Mesendoderm (in vitro differentiated cells): ENCODE results near the gene GMDS.
"Not testable (repeated sequence)": the region's sequence is repeated elsewhere in the genome, so short reads cannot be mapped to it uniquely, and the experiment has no call there.

Experiments used
- DNase-seq: peaks from one replicate; pipeline ENCODE4 v3.0.0; 2013
- H2AK5ac ChIP-seq: 2 replicates; pipeline ENCODE4 v1.6.1; 2013; ENCODE audit warnings: low read length, inconsistent platforms
- H2BK120ac ChIP-seq: 2 replicates; pipeline ENCODE4 v1.6.1; 2013; ENCODE audit warnings: low read depth, mild to moderate bottlenecking, low read length, moderate library complexity, mixed read lengths
- H2BK15ac ChIP-seq: replicated peaks from 2 replicates; pipeline ENCODE4 v1.6.1; 2013; ENCODE audit warnings: low read depth, mild to moderate bottlenecking, moderate library complexity
- H2BK5ac ChIP-seq: 2 replicates; pipeline ENCODE4 v1.6.1; 2013; ENCODE audit warnings: low read length, inconsistent platforms
- H3K18ac ChIP-seq: 2 replicates; pipeline ENCODE4 v1.6.1; 2013; ENCODE audit warnings: mild to moderate bottlenecking, low read length, mixed read lengths
- H3K23ac ChIP-seq: one replicate; pipeline ENCODE4 v1.6.1; 2013; ENCODE audit warnings: low read length
- H3K27ac ChIP-seq: 2 replicates; pipeline ENCODE4 v1.5.1; 2013; ENCODE audit warnings: low read depth, mild to moderate bottlenecking, inconsistent platforms, low read length, moderate library complexity
- H3K27me3 ChIP-seq: 2 replicates; pipeline ENCODE4 v1.6.1; 2013; ENCODE audit warnings: low read length, control low read depth, mild to moderate bottlenecking, inconsistent platforms; ENCODE audit not compliant: insufficient read depth, poor library complexity
- H3K36me3 ChIP-seq: 2 replicates; pipeline ENCODE4 v1.6.1; 2013; ENCODE audit warnings: low read length, inconsistent platforms; ENCODE audit not compliant: control insufficient read depth, insufficient read depth
- H3K4ac ChIP-seq: one replicate; pipeline ENCODE4 v1.6.1; 2013; ENCODE audit warnings: low read depth, mild to moderate bottlenecking, low read length, moderate library complexity
- H3K4me1 ChIP-seq: 2 replicates; pipeline ENCODE4 v1.6.1; 2013; ENCODE audit warnings: low read depth, low read length, inconsistent platforms; ENCODE audit not compliant: control insufficient read depth
- H3K4me2 ChIP-seq: 2 replicates; pipeline ENCODE4 v1.6.1; 2013; ENCODE audit warnings: low read length
- H3K4me3 ChIP-seq: 2 replicates; pipeline ENCODE4 v1.5.1; 2013; ENCODE audit warnings: mild to moderate bottlenecking, low read length
- H3K56ac ChIP-seq: one replicate; pipeline ENCODE4 v1.6.1; 2013; ENCODE audit warnings: low read length
- H3K79me1 ChIP-seq: 2 replicates; pipeline ENCODE4 v1.6.1; 2013; ENCODE audit warnings: low read length, inconsistent platforms
- H3K79me2 ChIP-seq: 2 replicates; pipeline ENCODE4 v1.6.1; 2013; ENCODE audit warnings: mild to moderate bottlenecking, low read length; ENCODE audit not compliant: control insufficient read depth, insufficient read depth
- H3K9ac ChIP-seq: 2 replicates; pipeline ENCODE4 v1.6.1; 2013; ENCODE audit warnings: low read length, inconsistent platforms
- H4K5ac ChIP-seq: one replicate; pipeline ENCODE4 v1.6.1; 2013; ENCODE audit warnings: low read length
- H4K8ac ChIP-seq: one replicate; pipeline ENCODE4 v1.6.1; 2013; ENCODE audit warnings: low read depth, mild to moderate bottlenecking, control low read depth, low read length, moderate library complexity
- WGBS: extraction: QIAGEN DNeasy Blood & Tissue Kit; methylation state at CpG from one replicate; pipeline ENCODE4 v1.1.7; 2013; ENCODE audit warnings: low lambda C conversion rate, missing lambda C conversion rate; ENCODE audit not compliant: insufficient coverage; ENCODE audit errors: extremely low coverage; 5-methylcytosine and 5-hydroxymethylcytosine counted together

Gene GMDS

DNA sequence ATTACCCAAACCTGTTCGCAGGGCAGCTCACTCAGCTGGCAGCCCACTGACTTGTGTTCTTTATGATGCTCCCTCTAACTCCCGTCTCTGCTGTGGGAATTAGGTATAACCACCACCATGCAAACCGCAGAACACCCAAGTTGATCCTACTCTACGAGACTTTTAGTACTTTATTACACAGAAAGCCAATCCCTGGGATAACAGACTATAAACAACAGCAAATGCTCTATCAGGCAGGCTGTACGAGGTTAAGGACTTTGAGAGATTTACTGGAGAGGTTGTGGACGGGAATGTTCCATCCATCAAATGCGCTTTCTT lies 394.6 kb downstream of the GMDS start:
- Histone ChIP-seq H4K8ac (no peak overlapping the region), H3K27ac (no peak overlapping the region)
- no CpG with 5 or more reads among the region's 7 CpGs for WGBS

DNA sequence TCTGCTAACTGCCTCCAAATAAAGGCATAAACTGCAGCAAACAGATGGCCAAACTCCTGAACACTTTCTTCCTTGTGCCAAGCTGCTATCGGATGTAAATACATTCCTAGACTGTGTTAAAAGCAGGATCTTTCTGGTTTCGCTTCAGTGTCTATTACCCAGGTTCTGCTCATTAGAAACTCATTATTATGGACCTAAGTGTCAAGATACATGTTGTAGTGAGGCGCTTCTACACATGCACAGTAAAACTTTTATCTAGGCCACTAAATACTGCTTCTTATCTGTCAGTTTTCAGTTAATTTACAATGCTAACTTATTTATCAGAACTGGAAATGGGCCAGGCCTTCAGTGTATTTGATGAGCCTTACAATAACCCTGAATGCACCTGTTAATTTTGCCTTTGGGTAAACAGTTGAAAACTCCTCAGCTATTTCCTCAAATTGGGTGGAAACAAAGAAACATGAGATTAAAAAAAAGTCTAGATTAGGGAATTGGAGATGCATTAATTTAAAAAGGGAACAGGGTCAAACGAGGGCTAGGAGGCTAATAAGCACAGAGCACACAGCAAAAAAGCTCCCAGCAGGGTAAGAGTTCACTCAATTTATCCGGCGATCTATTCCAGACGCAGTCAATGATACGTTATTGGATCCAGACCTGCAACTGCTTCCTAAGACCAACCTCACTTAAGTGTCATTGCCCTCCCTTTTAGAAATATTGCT lies 395.1 kb downstream of the GMDS start:
- DNase-seq, result no peak
- Histone ChIP-seq H3K56ac (no peak overlapping the region), H3K79me1 (no peaks in the 10 kb centered on the region), H3K23ac (no peak overlapping the region), H3K4me1 (no peaks in the 10 kb centered on the region), H3K18ac (no peak overlapping the region), H4K8ac (no peak overlapping the region), H3K27ac (no peak overlapping the region), H3K36me3 (no peaks in the 10 kb centered on the region), H3K79me2 (no peaks in the 10 kb centered on the region), H2BK5ac (no peak overlapping the region), H2AK5ac (no peak overlapping the region), H3K4me2 (no peak overlapping the region), H3K4me3 (no peak overlapping the region), H2BK15ac (no peak overlapping the region), H3K9ac (no peak overlapping the region), H3K4ac (no peak overlapping the region), H4K5ac (no peak overlapping the region), H3K27me3 (no peaks in the 10 kb centered on the region), H2BK120ac (no peak overlapping the region)
- no CpG with 5 or more reads among the region's 8 CpGs for WGBS

More for the DNA sequence above, 394.6 kb downstream of the GMDS start:
- no peak overlapping the region for H3K4me3 ChIP-seq
- H3K27me3 ChIP-seq, result no peaks in the 10 kb centered on the region
- H3K4ac ChIP-seq, result no peak overlapping the region
- no peak overlapping the region for H2BK120ac ChIP-seq
- H3K4me2 ChIP-seq, result no peak overlapping the region
- no peak overlapping the region for H3K18ac ChIP-seq
- H3K79me1 ChIP-seq, result no peaks in the 10 kb centered on the region
- no peaks in the 10 kb centered on the region for H3K36me3 ChIP-seq
- H3K56ac ChIP-seq, result no peak overlapping the region
- no peak overlapping the region for H2BK15ac ChIP-seq
- DNase-seq, result no peak
- no peak overlapping the region for H2AK5ac ChIP-seq
- no peak overlapping the region for H4K5ac ChIP-seq
- no peak overlapping the region for H3K9ac ChIP-seq
- no peak overlapping the region for H3K23ac ChIP-seq
- H3K79me2 ChIP-seq, result no peaks in the 10 kb centered on the region
- H3K4me1 ChIP-seq, result no peaks in the 10 kb centered on the region
- H2BK5ac ChIP-seq, result no peak overlapping the region

DNA sequence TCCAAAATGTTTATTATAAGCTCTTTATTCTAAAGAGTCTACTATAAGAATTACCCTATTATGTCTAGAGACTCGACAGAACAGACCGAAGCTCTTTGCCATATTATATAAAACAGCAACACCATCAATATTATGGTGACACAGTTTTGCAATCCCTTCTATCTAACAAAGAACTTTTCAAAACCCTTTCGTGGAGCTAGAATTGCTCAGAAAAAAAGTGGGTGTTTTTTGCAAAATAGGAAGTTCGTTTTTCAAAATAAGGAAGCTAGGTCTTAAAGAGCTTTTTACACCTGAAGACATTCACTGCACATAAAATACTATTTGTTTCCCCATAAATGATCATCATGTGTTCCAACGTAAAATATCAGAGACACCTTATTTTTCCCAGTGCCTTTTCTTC lies 395.7 kb downstream of the GMDS start:
- Histone ChIP-seq H2BK5ac (no peak overlapping the region), H2AK5ac (no peak overlapping the region), H4K5ac (no peak overlapping the region), H3K79me2 (no peaks in the 10 kb centered on the region), H2BK120ac (no peak overlapping the region), H3K23ac (no peak overlapping the region), H3K4me2 (no peak overlapping the region), H3K18ac (no peak overlapping the region), H3K36me3 (no peaks in the 10 kb centered on the region), H4K8ac (no peak overlapping the region), H3K79me1 (no peaks in the 10 kb centered on the region), H3K27ac (no peak overlapping the region), H2BK15ac (no peak overlapping the region), H3K9ac (no peak overlapping the region), H3K4me3 (no peak overlapping the region), H3K4ac (no peak overlapping the region), H3K56ac (no peak overlapping the region), H3K4me1 (no peaks in the 10 kb centered on the region), H3K27me3 (no peaks in the 10 kb centered on the region)
- WGBS, result no CpG with 5 or more reads among the region's 5 CpGs
- DNase-seq, result no peak

DNA sequence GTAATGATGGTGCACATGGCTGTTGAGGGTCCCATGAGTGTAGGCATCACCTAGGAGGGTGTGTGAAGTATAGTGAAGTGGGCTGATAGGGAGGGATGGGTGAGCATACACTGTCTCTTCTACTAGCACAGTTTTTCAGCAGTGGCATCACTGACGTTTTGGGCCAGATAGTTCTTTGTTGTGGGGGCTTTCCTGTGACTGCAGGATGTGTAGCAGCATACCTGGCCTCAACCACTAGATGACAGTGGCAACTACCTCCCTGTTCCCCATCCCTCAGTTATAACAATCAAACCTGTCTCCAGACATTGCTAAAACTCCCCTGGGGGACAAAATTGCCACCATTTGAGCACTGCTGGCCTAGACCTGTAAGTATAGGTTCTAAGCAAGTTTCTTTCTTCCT lies 396.7 kb downstream of the GMDS start:
- H3K79me2 ChIP-seq, result no peaks in the 10 kb centered on the region
- H3K79me1 ChIP-seq, result no peaks in the 10 kb centered on the region
- H2BK5ac ChIP-seq, result no peak overlapping the region
- H2AK5ac ChIP-seq, result no peak overlapping the region
- H3K36me3 ChIP-seq, result no peaks in the 10 kb centered on the region
- no peak overlapping the region for H3K27ac ChIP-seq
- no peak overlapping the region for H3K18ac ChIP-seq
- H3K56ac ChIP-seq, result no peak overlapping the region
- no peak for DNase-seq
- H2BK120ac ChIP-seq, result no peak overlapping the region
- no peak overlapping the region for H2BK15ac ChIP-seq
- H3K4ac ChIP-seq, result no peak overlapping the region
- no CpG with 5 or more reads among the region's 1 CpG for WGBS
- no peak overlapping the region for H3K9ac ChIP-seq
- no peak overlapping the region for H3K4me2 ChIP-seq
- H3K27me3 ChIP-seq, result no peaks in the 10 kb centered on the region
- H4K8ac ChIP-seq, result no peak overlapping the region
- no peak overlapping the region for H4K5ac ChIP-seq
- no peak overlapping the region for H3K23ac ChIP-seq
- H3K4me1 ChIP-seq, result no peaks in the 10 kb centered on the region
- H3K4me3 ChIP-seq, result no peak overlapping the region

DNA sequence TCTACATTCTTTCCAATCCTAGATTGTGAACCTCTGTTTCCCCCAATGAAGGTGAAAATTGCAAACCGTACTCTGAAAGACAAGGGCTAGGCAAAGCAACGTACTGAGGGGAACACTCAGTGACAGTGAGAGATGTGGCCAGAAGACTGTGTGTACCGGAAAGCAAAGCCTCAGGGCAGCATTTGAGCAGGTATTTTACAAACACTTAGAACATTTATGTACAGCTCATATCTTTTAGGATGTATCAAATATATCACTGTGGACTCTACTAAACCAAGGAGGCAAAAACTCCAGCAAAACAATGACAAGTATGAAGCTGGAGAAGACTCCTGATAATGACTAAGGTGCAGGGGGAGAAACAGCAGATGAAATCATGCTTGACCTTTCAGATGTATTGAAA lies 398.8 kb downstream of the GMDS start:
- H3K79me2 ChIP-seq, result no peaks in the 10 kb centered on the region
- no peak overlapping the region for H3K4me2 ChIP-seq
- no peaks in the 10 kb centered on the region for H3K79me1 ChIP-seq
- no CpG with 5 or more reads among the region's 3 CpGs for WGBS
- no peak overlapping the region for H3K9ac ChIP-seq
- no peak overlapping the region for H3K56ac ChIP-seq
- DNase-seq, result no peak
- H2BK15ac ChIP-seq, result no peak overlapping the region
- no peaks in the 10 kb centered on the region for H3K27me3 ChIP-seq
- no peak overlapping the region for H3K4ac ChIP-seq
- no peaks in the 10 kb centered on the region for H3K4me1 ChIP-seq
- H2BK120ac ChIP-seq, result no peak overlapping the region
- H3K23ac ChIP-seq, result no peak overlapping the region
- no peak overlapping the region for H2AK5ac ChIP-seq
- no peak overlapping the region for H3K4me3 ChIP-seq
- no peaks in the 10 kb centered on the region for H3K36me3 ChIP-seq
- no peak overlapping the region for H3K27ac ChIP-seq
- H3K18ac ChIP-seq, result no peak overlapping the region
- no peak overlapping the region for H4K8ac ChIP-seq
- no peak overlapping the region for H2BK5ac ChIP-seq
- no peak overlapping the region for H4K5ac ChIP-seq

DNA sequence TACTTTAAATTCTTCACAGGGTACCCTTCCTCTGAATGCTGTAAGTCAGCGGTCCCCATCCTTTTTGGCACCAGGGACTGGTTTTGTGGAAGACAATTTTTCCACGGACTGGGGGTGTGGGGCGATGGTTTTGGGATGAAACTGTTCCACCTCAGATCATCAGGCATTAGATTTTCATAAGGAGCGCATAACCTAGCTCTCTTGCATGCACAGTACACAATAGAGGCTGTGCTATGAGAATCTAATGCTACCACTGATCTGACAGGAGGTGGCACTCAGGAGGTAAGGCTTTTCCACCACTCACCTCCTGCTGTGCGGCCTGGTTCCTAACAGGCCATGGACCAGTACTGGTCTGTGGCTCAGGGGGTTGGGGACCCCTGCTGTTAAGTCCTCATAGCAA lies 399.9 kb downstream of the GMDS start:
- not testable (repeated sequence) for H3K56ac ChIP-seq, H2BK5ac ChIP-seq, H3K27ac ChIP-seq, H3K79me1 ChIP-seq, H3K36me3 ChIP-seq, H2BK120ac ChIP-seq, H3K79me2 ChIP-seq, H4K8ac ChIP-seq, H3K4me3 ChIP-seq, H3K9ac ChIP-seq, H3K4me2 ChIP-seq, H2BK15ac ChIP-seq, H3K4ac ChIP-seq, H3K18ac ChIP-seq, DNase-seq, H3K27me3 ChIP-seq, H3K23ac ChIP-seq, H3K4me1 ChIP-seq, H2AK5ac ChIP-seq, H4K5ac ChIP-seq
- WGBS, result no CpG with 5 or more reads among the region's 5 CpGs
